GM10248 (cell line): Measurements from ENCODE around the gene AASDH.

Experiments
- CTCF ChIA-PET: fragments of 300-600 bp; sonication (Branson Sonifier 250); formaldehyde crosslinking; extraction: SDS; loops from one replicate; lab custom pipeline; 2021; ENCODE audit warnings: antibody characterized with exemption; lab: Yijun Ruan, JAX
- POLR2A ChIA-PET: fragments of 350-650 bp; sonication (Branson Sonifier 250); formaldehyde crosslinking; extraction: SDS; loops from one replicate; lab custom pipeline; 2020; ENCODE audit warnings: antibody characterized with exemption; lab: Yijun Ruan, JAX
- DNase-seq: peaks from one replicate; pipeline ENCODE4 v3.0.0; 2012; ENCODE audit errors: extremely low spot score
- TF ChIP-seq, protein P1 (sequence below): IDR thresholded peaks from 2 replicates; pipeline ENCODE4 v1.5.1; 2012; ENCODE audit warnings: mild to moderate bottlenecking, low read depth; ENCODE audit errors: extremely low read depth, missing control alignments, control extremely low read depth

Gene AASDH

GRCh38 chr4:56405016-56405415 is 17.7 kb upstream of the AASDH start:
- ChIA-PET CTCF (interaction anchor here (0.9 to 5.6 kb wide), 7 partner anchors 11 to 139 kb away, joined by 3 to 36 read pairs (median 4); partner anchors contain the start of genes AASDH and PAICS), POLR2A (no interaction called here)
- TF ChIP-seq, protein P1, sequence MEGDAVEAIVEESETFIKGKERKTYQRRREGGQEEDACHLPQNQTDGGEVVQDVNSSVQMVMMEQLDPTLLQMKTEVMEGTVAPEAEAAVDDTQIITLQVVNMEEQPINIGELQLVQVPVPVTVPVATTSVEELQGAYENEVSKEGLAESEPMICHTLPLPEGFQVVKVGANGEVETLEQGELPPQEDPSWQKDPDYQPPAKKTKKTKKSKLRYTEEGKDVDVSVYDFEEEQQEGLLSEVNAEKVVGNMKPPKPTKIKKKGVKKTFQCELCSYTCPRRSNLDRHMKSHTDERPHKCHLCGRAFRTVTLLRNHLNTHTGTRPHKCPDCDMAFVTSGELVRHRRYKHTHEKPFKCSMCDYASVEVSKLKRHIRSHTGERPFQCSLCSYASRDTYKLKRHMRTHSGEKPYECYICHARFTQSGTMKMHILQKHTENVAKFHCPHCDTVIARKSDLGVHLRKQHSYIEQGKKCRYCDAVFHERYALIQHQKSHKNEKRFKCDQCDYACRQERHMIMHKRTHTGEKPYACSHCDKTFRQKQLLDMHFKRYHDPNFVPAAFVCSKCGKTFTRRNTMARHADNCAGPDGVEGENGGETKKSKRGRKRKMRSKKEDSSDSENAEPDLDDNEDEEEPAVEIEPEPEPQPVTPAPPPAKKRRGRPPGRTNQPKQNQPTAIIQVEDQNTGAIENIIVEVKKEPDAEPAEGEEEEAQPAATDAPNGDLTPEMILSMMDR, result no peak
- no peak for DNase-seq

DNA sequence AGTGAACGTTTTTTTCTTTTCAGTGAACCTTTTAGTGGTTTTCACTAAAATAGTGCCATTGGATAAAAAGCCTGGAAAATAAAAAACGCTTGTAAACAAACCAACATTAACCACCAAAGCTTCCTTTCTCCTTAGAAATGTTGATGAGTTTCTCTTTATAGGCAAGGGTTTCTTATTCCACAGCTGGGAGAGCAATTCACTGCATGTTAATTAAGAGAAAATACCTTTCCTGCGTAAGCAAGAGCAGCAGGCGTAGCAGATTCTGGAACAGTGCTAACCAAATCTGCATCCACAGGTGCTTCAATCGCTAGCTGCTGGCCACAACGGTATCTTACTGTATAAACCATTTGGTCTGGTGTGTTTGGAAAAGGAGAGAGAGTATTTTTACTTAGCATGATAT is 13.3 kb upstream of the AASDH start:
- POLR2A ChIA-PET, result no interaction called here
- TF ChIP-seq, protein P1, result no peak
- CTCF ChIA-PET, result no interaction called here
- DNase-seq, result no peak

GRCh38 chr4:56391270-56391669 is 4.0 kb upstream of the AASDH start:
- POLR2A ChIA-PET, result no interaction called here
- TF ChIP-seq, protein P1, result no peak
- no peak for DNase-seq
- CTCF ChIA-PET, result no interaction called here

DNA sequence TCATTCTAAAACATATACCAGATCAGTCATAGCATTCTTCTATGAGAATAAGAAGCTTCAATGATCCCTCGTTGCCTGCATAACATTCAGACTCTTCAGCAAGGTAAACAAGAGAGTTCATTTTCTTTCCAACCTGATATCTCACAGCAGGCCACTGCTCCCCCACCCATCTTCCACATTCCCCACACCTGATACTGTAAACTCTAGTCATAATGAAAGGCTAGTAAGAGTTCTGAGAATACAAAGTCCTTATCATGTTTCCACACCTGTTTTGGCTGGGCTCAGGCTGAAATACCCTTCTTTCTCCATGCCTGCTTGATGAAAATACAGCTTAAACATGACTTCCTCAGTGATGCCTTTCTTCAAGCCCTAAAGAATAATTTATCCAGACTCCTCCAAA is 2.3 kb upstream of the AASDH start:
- no peak for DNase-seq
- POLR2A ChIA-PET, result no interaction called here
- CTCF ChIA-PET, result no interaction called here
- TF ChIP-seq, protein P1, result no peak

DNA sequence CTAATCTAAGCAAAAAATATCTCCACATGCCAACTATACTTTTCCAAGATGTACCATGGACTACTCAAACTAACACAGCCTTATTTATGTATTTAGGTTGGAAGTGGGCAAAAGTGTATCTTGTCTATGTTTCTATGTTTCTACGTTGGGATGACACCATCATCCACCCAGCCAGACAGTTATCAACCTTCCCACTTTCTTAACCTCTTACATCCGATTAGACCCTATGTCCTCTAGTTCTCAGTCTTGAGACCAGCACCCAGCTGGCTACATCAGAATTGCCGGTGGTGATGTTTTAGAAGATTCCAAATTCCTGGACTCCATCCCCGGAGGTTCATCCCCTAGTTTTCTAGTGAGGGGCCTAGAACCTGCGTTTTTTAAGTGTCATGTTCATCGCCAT is 1.0 kb upstream of the AASDH start:
- DNase-seq, result no peak
- ChIA-PET CTCF (interaction anchor here (1.0 to 3.1 kb wide), 3 partner anchors 17 to 36 kb away, joined by 3 to 14 read pairs (median 10); no protein-coding TSS in a partner anchor), POLR2A (interaction anchor here (0.7 to 1.7 kb wide), 3 partner anchors 48 to 591 kb away, joined by 3 to 22 read pairs (median 3); partner anchors contain the start of genes PAICS, POLR2B and PPAT)
- TF ChIP-seq, protein P1, result no peak

DNA sequence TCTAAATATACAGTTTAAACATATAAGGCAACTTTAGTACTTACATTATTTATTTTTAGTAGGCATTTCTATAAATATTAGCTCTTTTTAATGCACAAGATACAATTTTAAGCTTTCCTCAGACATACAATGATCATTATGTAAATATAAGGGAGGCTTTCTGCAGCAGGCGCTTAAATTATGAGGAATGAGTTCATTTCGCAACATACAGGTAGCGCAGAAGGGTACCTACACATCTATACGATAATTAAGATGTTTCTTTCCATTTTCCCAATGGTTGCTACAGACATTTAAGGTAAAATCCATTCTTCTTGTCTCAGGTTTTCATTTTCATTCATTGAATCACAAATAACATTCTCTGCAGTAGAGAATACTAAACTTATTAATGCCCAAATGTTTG is 1.2 kb downstream of the AASDH start:
- DNase-seq, result no peak
- TF ChIP-seq, protein P1, result no peak
- ChIA-PET CTCF (interaction anchor here (1.5 to 3.1 kb wide), 2 partner anchors 38 to 417 kb away, joined by 3 to 14 read pairs; no protein-coding TSS in a partner anchor), POLR2A (interaction anchor here (1.2 kb wide), 1 partner anchor 52 kb away, joined by 7 read pairs; no protein-coding TSS in a partner anchor)
